H9 (cell line): ENCODE results near the gene SPOCD1. TPM values are rescaled to one million over a fixed set of nuclear protein-coding genes. Genes with fewer than 3 reads are reported as not detected.
A peak's percentile ranks its signal among the peaks of the same experiment; 100 is the strongest.

Experiments used
- DNase-seq: peaks from one replicate; pipeline ENCODE4 v3.0.0-alpha.2; 2017
- H2AFZ ChIP-seq: one replicate; pipeline ENCODE4 v1.6.1; 2013; ENCODE audit warnings: mild to moderate bottlenecking, low read length, control low read depth, moderate library complexity
- H2AK5ac ChIP-seq: 2 replicates; pipeline ENCODE4 v1.6.1; 2013; ENCODE audit warnings: low read length, control low read depth, mixed read lengths; ENCODE audit not compliant: insufficient read length
- H2BK120ac ChIP-seq: one replicate; pipeline ENCODE4 v1.6.1; 2013; ENCODE audit warnings: low read depth, mild to moderate bottlenecking, low read length, control low read depth, inconsistent platforms; ENCODE audit not compliant: poor library complexity, severe bottlenecking
- H2BK12ac ChIP-seq: 2 replicates; pipeline ENCODE4 v1.6.1; 2013; ENCODE audit warnings: low read length, control low read depth, mixed read lengths, low read depth; ENCODE audit not compliant: insufficient read length
- H2BK15ac ChIP-seq: 2 replicates; pipeline ENCODE4 v1.6.1; 2013; ENCODE audit warnings: low read depth, low read length, control low read depth
- H2BK20ac ChIP-seq: one replicate; pipeline ENCODE4 v1.6.1; 2013; ENCODE audit warnings: low read depth, mild to moderate bottlenecking, low read length, control low read depth, inconsistent platforms; ENCODE audit not compliant: poor library complexity, severe bottlenecking
- H2BK5ac ChIP-seq: 2 replicates; pipeline ENCODE4 v1.6.1; 2013; ENCODE audit warnings: low read length, control low read depth, mixed read lengths; ENCODE audit not compliant: insufficient read length
- H3K14ac ChIP-seq: 2 replicates; pipeline ENCODE4 v1.6.1; 2013; ENCODE audit warnings: low read length, control low read depth; ENCODE audit not compliant: insufficient read depth
- H3K18ac ChIP-seq: 2 replicates; pipeline ENCODE4 v1.6.1; 2013; ENCODE audit warnings: low read depth, mild to moderate bottlenecking, mixed read lengths, low read length, control low read depth; ENCODE audit not compliant: insufficient read length
- H3K23ac ChIP-seq: 2 replicates; pipeline ENCODE4 v1.6.1; 2013; ENCODE audit warnings: low read length, control low read depth, mixed read lengths, low read depth; ENCODE audit not compliant: insufficient read length
- H3K23me2 ChIP-seq: 2 replicates; pipeline ENCODE4 v1.6.1; 2013; ENCODE audit warnings: low read depth, mild to moderate bottlenecking, mixed read lengths, low read length, control low read depth; ENCODE audit not compliant: insufficient read length, poor library complexity, severe bottlenecking
- H3K27ac ChIP-seq: 2 replicates; pipeline ENCODE4 v1.5.1; 2013; ENCODE audit warnings: low read length, control low read depth, mixed read lengths, low read depth; ENCODE audit not compliant: insufficient read length
- H3K27me3 ChIP-seq: 2 replicates; pipeline ENCODE4 v1.6.1; 2013; ENCODE audit warnings: low read length, control low read depth, inconsistent platforms; ENCODE audit not compliant: insufficient read depth
- H3K4ac ChIP-seq: 2 replicates; pipeline ENCODE4 v1.6.1; 2013; ENCODE audit warnings: low read depth, mild to moderate bottlenecking, control low read depth, inconsistent platforms, low read length, moderate library complexity
- H3K4me1 ChIP-seq: 2 replicates; pipeline ENCODE4 v1.6.1; 2013; ENCODE audit warnings: low read length, control low read depth, inconsistent platforms; ENCODE audit not compliant: insufficient read depth
- H3K4me2 ChIP-seq: 2 replicates; pipeline ENCODE4 v1.6.1; 2013; ENCODE audit warnings: low read length, control low read depth, mixed read lengths; ENCODE audit not compliant: insufficient read length, insufficient read depth
- H3K56ac ChIP-seq: 2 replicates; pipeline ENCODE4 v1.6.1; 2013; ENCODE audit warnings: low read depth, mild to moderate bottlenecking, mixed read lengths, low read length, control low read depth; ENCODE audit not compliant: insufficient read length
- H3K79me1 ChIP-seq: 2 replicates; pipeline ENCODE4 v1.6.1; 2013; ENCODE audit warnings: low read depth, mild to moderate bottlenecking, moderate library complexity, low read length, control low read depth, inconsistent platforms; ENCODE audit not compliant: insufficient read depth, poor library complexity, severe bottlenecking
- H3K79me2 ChIP-seq: 2 replicates; pipeline ENCODE4 v1.6.1; 2013; ENCODE audit warnings: low read length, control low read depth, inconsistent platforms; ENCODE audit not compliant: insufficient read depth
- H3K9ac ChIP-seq: 2 replicates; pipeline ENCODE4 v1.6.1; 2013; ENCODE audit warnings: low read length, control low read depth, mixed read lengths; ENCODE audit not compliant: insufficient read length; ENCODE audit errors: extremely low read depth
- H3K9me3 ChIP-seq: one replicate; pipeline ENCODE4 v1.6.1; 2013; ENCODE audit warnings: low read depth, low read length, inconsistent platforms; ENCODE audit not compliant: control insufficient read depth
- H3T11ph ChIP-seq: one replicate; pipeline ENCODE4 v1.6.1; 2013; ENCODE audit warnings: mild to moderate bottlenecking, low read length, control low read depth, inconsistent platforms
- H4K20me1 ChIP-seq: one replicate; pipeline ENCODE4 v1.6.1; 2013; ENCODE audit not compliant: control insufficient read depth, insufficient read length, insufficient read depth
- H4K5ac ChIP-seq: 2 replicates; pipeline ENCODE4 v1.6.1; 2013; ENCODE audit warnings: low read depth, mild to moderate bottlenecking, mixed read lengths, low read length, control low read depth; ENCODE audit not compliant: insufficient read length
- H4K8ac ChIP-seq: replicated peaks from 2 replicates; pipeline ENCODE4 v1.6.1; 2013; ENCODE audit warnings: low read length, control low read depth, mixed read lengths, low read depth; ENCODE audit not compliant: insufficient read length
- H4K91ac ChIP-seq: 2 replicates; pipeline ENCODE4 v1.6.1; 2013; ENCODE audit warnings: low read depth, mild to moderate bottlenecking, moderate library complexity, mixed read lengths, low read length, control low read depth; ENCODE audit not compliant: insufficient read length
- H3K27ac Mint-ChIP-seq, 3 experiments: 2 replicates in 2 of 3; 3 replicates in 1 of 3; pipeline ENCODE4 v1.8.0; 2020 to 2021; ENCODE audit warnings: mixed read lengths in 3 of 3, mild to moderate bottlenecking in 1 of 3, moderate library complexity in 1 of 3
- H3K27me3 Mint-ChIP-seq: 2 replicates; pipeline ENCODE4 v1.8.0; 2021; ENCODE audit warnings: low read depth, mild to moderate bottlenecking, moderate library complexity, mixed read lengths
- H3K36me3 Mint-ChIP-seq, 3 experiments: 2 replicates in 2 of 3; 3 replicates in 1 of 3; pipeline ENCODE4 v1.8.0; 2020 to 2021; ENCODE audit warnings: low read depth in 3 of 3, mixed read lengths in 3 of 3; ENCODE audit not compliant: insufficient read depth in 1 of 3
- H3K4me1 Mint-ChIP-seq, 2 experiments: 2 replicates each; pipeline ENCODE4 v1.8.0; 2020; ENCODE audit warnings: mixed read lengths in 2 of 2
- H3K4me3 Mint-ChIP-seq, 2 experiments: 2 replicates in 1 of 2; 3 replicates in 1 of 2; pipeline ENCODE4 v1.8.0; 2020 to 2021; ENCODE audit warnings: mild to moderate bottlenecking in 2 of 2, mixed read lengths in 2 of 2, moderate library complexity in 1 of 2
- H3K9me3 Mint-ChIP-seq, 2 experiments: 2 replicates in 1 of 2; 3 replicates in 1 of 2; pipeline ENCODE4 v1.8.0; 2020; ENCODE audit warnings: mild to moderate bottlenecking in 2 of 2, mixed read lengths in 2 of 2, moderate library complexity in 1 of 2
- WGBS: extraction: QIAGEN DNeasy Blood & Tissue Kit; methylation state at CpG from one replicate; pipeline ENCODE4 v1.1.7; 2013; ENCODE audit warnings: missing lambda C conversion rate, low lambda C conversion rate, mixed read lengths; ENCODE audit not compliant: insufficient read length; ENCODE audit errors: extremely low coverage; 5-methylcytosine and 5-hydroxymethylcytosine counted together
- total RNA-seq: library from RNA; stranded (reverse); gene quantifications from 2 replicates; pipeline ENCODE4 v1.2.1, GENCODE V29; 2021
- TF ChIP-seq, protein P1 (sequence below): fragments of 200-600 bp; sonication (generic); conservative IDR thresholded peaks from 3 replicates; pipeline ENCODE4 v1.8.0; 2021; ENCODE audit warnings: antibody characterized with exemption, mild to moderate bottlenecking

The SPOCD1 gene
- total RNA-seq, 1 experiment from 2014 or later, result 1.5 TPM

DNA sequence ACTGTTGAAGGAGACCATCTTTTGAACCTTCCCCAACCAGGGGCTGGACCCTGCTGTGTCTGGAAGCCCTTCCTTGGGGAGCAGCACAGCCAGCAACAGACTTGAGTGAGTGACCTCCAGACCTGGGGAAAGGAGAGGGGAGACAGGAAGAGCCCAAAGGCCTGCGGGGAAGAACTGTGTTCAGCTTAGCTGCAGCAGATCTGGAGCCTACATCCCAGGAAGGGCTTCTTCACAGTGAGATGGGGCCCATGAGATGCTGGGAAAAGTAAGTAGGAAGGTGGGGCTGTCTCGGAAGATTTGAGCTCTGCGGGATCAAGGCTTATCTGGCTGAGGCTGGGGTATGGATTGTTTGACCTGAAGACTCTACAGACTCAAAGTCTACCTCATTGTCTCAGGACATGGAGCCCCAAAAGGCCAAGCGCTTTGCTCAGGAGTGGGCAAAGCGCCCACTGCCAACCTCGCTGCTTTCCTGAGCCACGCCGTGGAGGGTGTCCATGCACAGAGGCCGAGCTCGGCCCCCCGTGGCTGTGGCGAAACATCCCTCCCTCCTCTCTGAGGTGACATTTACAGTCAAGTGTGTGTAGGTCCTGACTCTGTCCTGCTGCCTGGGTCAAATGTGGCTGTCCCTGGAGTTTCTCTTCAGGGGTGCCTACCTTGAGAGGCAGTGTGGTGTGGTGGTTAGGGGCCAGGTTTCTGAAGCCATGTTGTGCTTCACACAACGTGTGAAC lies 24.5 kb downstream of the SPOCD1 start:
- DNase-seq, result peak; percentile 21
- no peak overlapping the region for H3K4me3 Mint-ChIP-seq
- Histone ChIP-seq H3K27ac (no peak overlapping the region), H3K79me2 (no peaks in the 10 kb centered on the region), H4K91ac (no peak overlapping the region), H4K8ac (no peak overlapping the region), H3K79me1 (no peaks in the 10 kb centered on the region), H2BK120ac (no peak overlapping the region), H2BK20ac (no peak overlapping the region), H3K4me1 (peaks cover 3% of the 10 kb centered on the region; the same call in 1 of the 2 replicates), H3K9ac (no peak overlapping the region), H3K4ac (no peak overlapping the region), H3K23me2 (peaks cover 6% of the 10 kb centered on the region), H3K14ac (no peak overlapping the region), H4K20me1 (no peaks in the 10 kb centered on the region), H2BK12ac (no peak overlapping the region), H4K5ac (no peak overlapping the region), H2AFZ (no peak overlapping the region), H3K18ac (no peak overlapping the region), H3K56ac (no peak overlapping the region), H3K23ac (no peak overlapping the region), H3K9me3 (no peaks in the 10 kb centered on the region), H2BK15ac (no peak overlapping the region), H2AK5ac (no peak overlapping the region), H3K4me2 (no peak overlapping the region), H3T11ph (no peak overlapping the region), H3K27me3 (no peaks in the 10 kb centered on the region), H2BK5ac (no peak overlapping the region)
- TF ChIP-seq, protein P1, sequence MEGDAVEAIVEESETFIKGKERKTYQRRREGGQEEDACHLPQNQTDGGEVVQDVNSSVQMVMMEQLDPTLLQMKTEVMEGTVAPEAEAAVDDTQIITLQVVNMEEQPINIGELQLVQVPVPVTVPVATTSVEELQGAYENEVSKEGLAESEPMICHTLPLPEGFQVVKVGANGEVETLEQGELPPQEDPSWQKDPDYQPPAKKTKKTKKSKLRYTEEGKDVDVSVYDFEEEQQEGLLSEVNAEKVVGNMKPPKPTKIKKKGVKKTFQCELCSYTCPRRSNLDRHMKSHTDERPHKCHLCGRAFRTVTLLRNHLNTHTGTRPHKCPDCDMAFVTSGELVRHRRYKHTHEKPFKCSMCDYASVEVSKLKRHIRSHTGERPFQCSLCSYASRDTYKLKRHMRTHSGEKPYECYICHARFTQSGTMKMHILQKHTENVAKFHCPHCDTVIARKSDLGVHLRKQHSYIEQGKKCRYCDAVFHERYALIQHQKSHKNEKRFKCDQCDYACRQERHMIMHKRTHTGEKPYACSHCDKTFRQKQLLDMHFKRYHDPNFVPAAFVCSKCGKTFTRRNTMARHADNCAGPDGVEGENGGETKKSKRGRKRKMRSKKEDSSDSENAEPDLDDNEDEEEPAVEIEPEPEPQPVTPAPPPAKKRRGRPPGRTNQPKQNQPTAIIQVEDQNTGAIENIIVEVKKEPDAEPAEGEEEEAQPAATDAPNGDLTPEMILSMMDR, result no peak
- no peak overlapping the region; a peak in 1 of 7 replicates for H3K27ac Mint-ChIP-seq
- no CpG with 5 or more reads among the region's 13 CpGs for WGBS
- H3K27me3 Mint-ChIP-seq, result no peaks in the 10 kb centered on the region; the same call in 1 of the 2 replicates
- H3K4me1 Mint-ChIP-seq, result peaks cover 8 to 18% of the 10 kb centered on the region in 2 experiments
- no peaks in the 10 kb centered on the region for H3K36me3 Mint-ChIP-seq
- H3K9me3 Mint-ChIP-seq, result no peaks in the 10 kb centered on the region
